Endothelial cell of umbilical vein (primary cell): ENCODE results near the gene RUSF1.

ENCODE experiments used
- EZH2 ChIP-seq: IDR thresholded peaks from 2 replicates; pipeline ENCODE4 v1.6.1; 2012; ENCODE audit warnings: borderline replicate concordance, low read depth, mild to moderate bottlenecking, moderate library complexity, low read length, inconsistent platforms; ENCODE audit not compliant: severe bottlenecking
- POLR2A ChIP-seq: IDR thresholded peaks from 2 replicates; pipeline ENCODE4 v1.6.1; 2012; ENCODE audit warnings: low read depth, mild to moderate bottlenecking, control low read depth, low read length
- POLR2AphosphoS5 ChIP-seq: IDR thresholded peaks from 2 replicates; pipeline ENCODE4 v1.6.1; 2012; ENCODE audit warnings: low read depth, mild to moderate bottlenecking, control low read depth, low read length, moderate library complexity; ENCODE audit not compliant: insufficient read depth
- TF ChIP-seq, protein P1 (sequence below), 2 donors: IDR thresholded peaks; 1 replicate in 1 of 2; 2 replicates in 1 of 2; pipeline ENCODE4 v1.5.1; 2011; ENCODE audit warnings: low read length in 2 of 2, mild to moderate bottlenecking in 2 of 2, moderate library complexity in 2 of 2, control low read depth in 1 of 2, inconsistent platforms in 1 of 2, low read depth in 1 of 2; ENCODE audit not compliant: insufficient read depth in 1 of 2; ENCODE audit errors: extremely low read depth in 1 of 2
- TF ChIP-seq, protein P2 (sequence below): IDR thresholded peaks from 2 replicates; pipeline ENCODE4 v1.6.1; 2011; ENCODE audit not compliant: insufficient read depth, insufficient read length

DNA sequence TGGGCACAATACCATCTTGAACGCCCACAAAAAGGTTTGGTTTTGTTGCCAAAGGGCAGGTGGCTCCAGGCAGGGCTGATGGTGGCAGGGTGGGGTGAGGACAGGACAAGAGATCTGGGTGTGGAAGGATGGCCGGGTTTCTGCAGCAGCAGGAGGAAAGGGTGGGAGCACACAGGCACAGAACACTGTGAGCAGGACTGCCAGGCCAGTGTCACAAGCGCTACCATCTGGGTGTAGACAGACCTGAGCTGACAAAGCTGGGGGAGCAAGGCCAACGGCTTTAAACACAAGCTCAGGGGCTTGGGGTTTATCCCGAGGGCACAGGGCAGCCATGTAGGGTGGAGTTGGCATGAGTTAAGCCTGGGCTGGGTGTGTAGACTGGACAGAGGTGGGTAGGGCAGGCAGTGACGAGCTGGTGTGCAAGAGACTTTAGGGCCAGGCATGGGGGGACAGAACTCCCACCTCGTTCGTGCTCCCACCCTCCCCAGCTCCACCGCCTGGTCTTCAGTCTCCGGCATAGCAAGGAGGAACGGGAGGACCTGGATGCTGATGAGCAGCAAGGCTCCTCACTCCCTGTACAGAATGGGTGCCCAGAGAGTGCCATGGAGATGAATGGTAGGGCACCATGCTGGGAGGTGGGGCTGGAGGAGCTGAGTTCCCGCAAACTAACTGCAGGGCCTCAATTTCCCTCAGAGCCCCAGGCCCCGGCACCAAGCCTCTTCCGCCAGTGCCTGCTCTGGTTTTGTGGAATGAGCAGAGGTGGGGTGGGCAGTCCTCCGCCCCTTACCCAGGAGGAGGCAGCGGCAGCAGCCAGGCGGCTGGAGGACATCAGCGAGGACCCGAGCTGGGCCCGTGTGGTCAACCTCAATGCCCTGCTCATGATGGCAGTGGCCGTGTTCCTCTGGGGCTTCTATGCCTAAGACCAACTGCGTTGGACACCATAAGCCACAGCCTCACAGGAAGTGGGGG, 18.3 kb downstream of the RUSF1 start:
- TF ChIP-seq POLR2A (no peak), EZH2 (no peak), POLR2AphosphoS5 (no peak)
- TF ChIP-seq, protein P1, sequence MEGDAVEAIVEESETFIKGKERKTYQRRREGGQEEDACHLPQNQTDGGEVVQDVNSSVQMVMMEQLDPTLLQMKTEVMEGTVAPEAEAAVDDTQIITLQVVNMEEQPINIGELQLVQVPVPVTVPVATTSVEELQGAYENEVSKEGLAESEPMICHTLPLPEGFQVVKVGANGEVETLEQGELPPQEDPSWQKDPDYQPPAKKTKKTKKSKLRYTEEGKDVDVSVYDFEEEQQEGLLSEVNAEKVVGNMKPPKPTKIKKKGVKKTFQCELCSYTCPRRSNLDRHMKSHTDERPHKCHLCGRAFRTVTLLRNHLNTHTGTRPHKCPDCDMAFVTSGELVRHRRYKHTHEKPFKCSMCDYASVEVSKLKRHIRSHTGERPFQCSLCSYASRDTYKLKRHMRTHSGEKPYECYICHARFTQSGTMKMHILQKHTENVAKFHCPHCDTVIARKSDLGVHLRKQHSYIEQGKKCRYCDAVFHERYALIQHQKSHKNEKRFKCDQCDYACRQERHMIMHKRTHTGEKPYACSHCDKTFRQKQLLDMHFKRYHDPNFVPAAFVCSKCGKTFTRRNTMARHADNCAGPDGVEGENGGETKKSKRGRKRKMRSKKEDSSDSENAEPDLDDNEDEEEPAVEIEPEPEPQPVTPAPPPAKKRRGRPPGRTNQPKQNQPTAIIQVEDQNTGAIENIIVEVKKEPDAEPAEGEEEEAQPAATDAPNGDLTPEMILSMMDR (IDR thresholded peaks at IDR 0.05; ENCODE audit: extremely low read depth in 1 of 2, insufficient read depth in 1 of 2, low read depth in 1 of 2, low read length in 2 of 2) = no peak
- TF ChIP-seq, protein P2, sequence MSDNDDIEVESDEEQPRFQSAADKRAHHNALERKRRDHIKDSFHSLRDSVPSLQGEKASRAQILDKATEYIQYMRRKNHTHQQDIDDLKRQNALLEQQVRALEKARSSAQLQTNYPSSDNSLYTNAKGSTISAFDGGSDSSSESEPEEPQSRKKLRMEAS = no peak
